IPS-20b (cell line): ENCODE measurements around the gene SPINK9.

Source experiments
- H3K27ac ChIP-seq: one replicate; pipeline ENCODE4 v1.5.1; 2013; ENCODE audit warnings: low read length
- H3K27me3 ChIP-seq: 2 replicates; pipeline ENCODE4 v1.6.1; 2013; ENCODE audit warnings: mild to moderate bottlenecking, low read length, inconsistent platforms; ENCODE audit not compliant: insufficient read depth
- H3K36me3 ChIP-seq: 2 replicates; pipeline ENCODE4 v1.6.1; 2013; ENCODE audit warnings: low read depth, mild to moderate bottlenecking, inconsistent platforms, low read length, moderate library complexity; ENCODE audit not compliant: insufficient read depth
- H3K4me1 ChIP-seq: 2 replicates; pipeline ENCODE4 v1.6.1; 2013; ENCODE audit warnings: mild to moderate bottlenecking, control low read depth, inconsistent platforms, low read length, moderate library complexity; ENCODE audit not compliant: insufficient read depth
- H3K4me3 ChIP-seq: 2 replicates; pipeline ENCODE4 v1.5.1; 2013; ENCODE audit warnings: mild to moderate bottlenecking, low read length, inconsistent platforms
- H3K9ac ChIP-seq: 2 replicates; pipeline ENCODE4 v1.6.1; 2013; ENCODE audit warnings: low read depth, mild to moderate bottlenecking, inconsistent platforms, low read length, moderate library complexity
- H3K9me3 ChIP-seq: 2 replicates; pipeline ENCODE4 v1.6.1; 2013; ENCODE audit warnings: mild to moderate bottlenecking, low read depth, low read length, inconsistent platforms; ENCODE audit not compliant: insufficient read depth

Gene SPINK9

GRCh38 chr5:148372893-148373292 lies 37.5 kb downstream of the SPINK9 start:
- no peak overlapping the region for H3K4me3 ChIP-seq
- no peaks in the 10 kb centered on the region for H3K36me3 ChIP-seq
- no peaks in the 10 kb centered on the region for H3K27me3 ChIP-seq
- H3K9ac ChIP-seq, result no peak overlapping the region
- H3K4me1 ChIP-seq, result no peaks in the 10 kb centered on the region
- no peak overlapping the region for H3K27ac ChIP-seq
- no peaks in the 10 kb centered on the region; the same call in 1 of the 2 replicates for H3K9me3 ChIP-seq

- Histone ChIP-seq H3K9ac (no peak overlapping the region), H3K36me3 (no peaks in the 10 kb centered on the region), H3K4me3 (no peak overlapping the region)
Measured at GRCh38 chr5:148374690-148375360, 39.5 kb downstream of the SPINK9 start.

GRCh38 chr5:148376198-148376597 lies 40.8 kb downstream of the SPINK9 start:
- Histone ChIP-seq H3K4me1 (no peaks in the 10 kb centered on the region), H3K4me3 (no peak overlapping the region), H3K27ac (no peak overlapping the region), H3K9ac (no peak overlapping the region), H3K36me3 (no peaks in the 10 kb centered on the region), H3K9me3 (no peaks in the 10 kb centered on the region), H3K27me3 (no peaks in the 10 kb centered on the region)

More at GRCh38 chr5:148374690-148375360, 39.5 kb downstream of the SPINK9 start:
- Histone ChIP-seq H3K9me3 (no peaks in the 10 kb centered on the region), H3K4me1 (no peaks in the 10 kb centered on the region), H3K27me3 (no peaks in the 10 kb centered on the region), H3K27ac (no peak overlapping the region)

- no peak overlapping the region for H3K4me3 ChIP-seq
Measured at GRCh38 chr5:148378670-148379069, 43.3 kb downstream of the SPINK9 start.

GRCh38 chr5:148379340-148379739 lies 44.0 kb downstream of the SPINK9 start:
- Histone ChIP-seq H3K4me1 (0 out of 2 replicates have a peak, but pooled peaks cover 5% of the 10 kb centered on the region), H3K9me3 (no peaks in the 10 kb centered on the region), H3K36me3 (no peaks in the 10 kb centered on the region), H3K27me3 (no peaks in the 10 kb centered on the region), H3K9ac (no peak overlapping the region), H3K4me3 (no peak overlapping the region), H3K27ac (no peak overlapping the region)

More at GRCh38 chr5:148378670-148379069, 43.3 kb downstream of the SPINK9 start:
- no peaks in the 10 kb centered on the region for H3K27me3 ChIP-seq
- no peak overlapping the region for H3K27ac ChIP-seq
- no peak overlapping the region for H3K9ac ChIP-seq
- no peaks in the 10 kb centered on the region for H3K36me3 ChIP-seq
- 0 out of 2 replicates have a peak, but pooled peaks cover 5% of the 10 kb centered on the region for H3K4me1 ChIP-seq
- H3K9me3 ChIP-seq, result no peaks in the 10 kb centered on the region

- H3K27ac ChIP-seq, result no peak overlapping the region
- no peaks in the 10 kb centered on the region for H3K27me3 ChIP-seq
- H3K4me1 ChIP-seq, result 0 out of 2 replicates have a peak, but pooled peaks cover 5% of the 10 kb centered on the region
- H3K36me3 ChIP-seq, result peaks cover 1% of the 10 kb centered on the region; the same call in 1 of the 2 replicates
- H3K9me3 ChIP-seq, result no peaks in the 10 kb centered on the region
- H3K4me3 ChIP-seq, result no peak overlapping the region
- no peak overlapping the region for H3K9ac ChIP-seq
Measured at GRCh38 chr5:148381906-148382305, 46.5 kb downstream of the SPINK9 start.

- Histone ChIP-seq H3K4me1 (0 out of 2 replicates have a peak, but pooled peaks cover 5% of the 10 kb centered on the region), H3K9me3 (no peaks in the 10 kb centered on the region), H3K9ac (peak overlapping the region; percentile 62; the same call in 1 of the 2 replicates), H3K27me3 (no peaks in the 10 kb centered on the region), H3K36me3 (peaks cover 5% of the 10 kb centered on the region; the same call in 1 of the 2 replicates), H3K27ac (peak overlapping the region; percentile 13), H3K4me3 (peak overlapping the region; percentile 96)
Measured at GRCh38 chr5:148382961-148383360, 47.6 kb downstream of the SPINK9 start.

GRCh38 chr5:148383564-148384379 lies 48.4 kb downstream of the SPINK9 start, which contains the start of gene FBXO38:
FBXO38 (plus strand) TSS chr5:148383958; CDS start chr5:148394777, 10,819 bp downstream.
- H3K4me1 ChIP-seq, result 0 out of 2 replicates have a peak, but pooled peaks cover 5% of the 10 kb centered on the region
- H3K9me3 ChIP-seq, result no peaks in the 10 kb centered on the region
- H3K36me3 ChIP-seq, result peaks cover 5% of the 10 kb centered on the region; the same call in 1 of the 2 replicates
- peak within 1 kb of the TSS; percentile 72 for H3K27ac ChIP-seq
- H3K9ac ChIP-seq, result peak within 1 kb of the TSS; percentile 95
- no peaks in the 10 kb centered on the region for H3K27me3 ChIP-seq
- H3K4me3 ChIP-seq, result peak within 1 kb of the TSS; percentile 96

- H3K36me3 ChIP-seq, result peaks cover 5% of the 10 kb centered on the region; the same call in 1 of the 2 replicates
- 0 out of 2 replicates have a peak, but pooled peaks cover 5% of the 10 kb centered on the region for H3K4me1 ChIP-seq
- H3K27ac ChIP-seq, result peak overlapping the region; percentile 72
- peak overlapping the region; percentile 95 for H3K9ac ChIP-seq
- no peaks in the 10 kb centered on the region for H3K9me3 ChIP-seq
- no peaks in the 10 kb centered on the region for H3K27me3 ChIP-seq
- H3K4me3 ChIP-seq, result peak overlapping the region; percentile 96
Measured at GRCh38 chr5:148384380-148384737, 49.0 kb downstream of the SPINK9 start.

GRCh38 chr5:148385094-148385493 lies 49.7 kb downstream of the SPINK9 start:
- Histone ChIP-seq H3K9me3 (no peaks in the 10 kb centered on the region), H3K27ac (no peak overlapping the region), H3K9ac (peak overlapping the region; percentile 95; the same call in 1 of the 2 replicates), H3K4me1 (0 out of 2 replicates have a peak, but pooled peaks cover 5% of the 10 kb centered on the region), H3K36me3 (peaks cover 5% of the 10 kb centered on the region; the same call in 1 of the 2 replicates), H3K27me3 (no peaks in the 10 kb centered on the region), H3K4me3 (peak overlapping the region; percentile 96)

- Histone ChIP-seq H3K27me3 (no peaks in the 10 kb centered on the region), H3K9ac (no peak overlapping the region), H3K9me3 (no peaks in the 10 kb centered on the region), H3K4me1 (0 out of 2 replicates have a peak, but pooled peaks cover 5% of the 10 kb centered on the region), H3K27ac (no peak overlapping the region), H3K4me3 (no peak overlapping the region), H3K36me3 (peaks cover 5% of the 10 kb centered on the region; the same call in 1 of the 2 replicates)
Measured at GRCh38 chr5:148386041-148386440, 50.7 kb downstream of the SPINK9 start.
